GM12865 (cell line): ENCODE data around the gene MAP3K13.
"Not testable (repeated sequence)": the region's sequence is repeated elsewhere in the genome, so short reads cannot be mapped to it uniquely, and the experiment has no call there.

Experiments
- DNase-seq: peaks from one replicate; pipeline ENCODE4 v3.0.0; 2010; ENCODE audit warnings: low read depth
- H3K4me3 ChIP-seq: 2 replicates; pipeline ENCODE4 v1.5.1; 2011; ENCODE audit warnings: mild to moderate bottlenecking, low read depth, low read length, control low read depth
- TF ChIP-seq, protein P1 (sequence below): IDR thresholded peaks from 2 replicates; pipeline ENCODE4 v1.5.1; 2011; ENCODE audit warnings: low read length, control low read depth, low read depth, inconsistent platforms; ENCODE audit not compliant: insufficient read depth; ENCODE audit errors: missing control alignments

The MAP3K13 gene

DNA sequence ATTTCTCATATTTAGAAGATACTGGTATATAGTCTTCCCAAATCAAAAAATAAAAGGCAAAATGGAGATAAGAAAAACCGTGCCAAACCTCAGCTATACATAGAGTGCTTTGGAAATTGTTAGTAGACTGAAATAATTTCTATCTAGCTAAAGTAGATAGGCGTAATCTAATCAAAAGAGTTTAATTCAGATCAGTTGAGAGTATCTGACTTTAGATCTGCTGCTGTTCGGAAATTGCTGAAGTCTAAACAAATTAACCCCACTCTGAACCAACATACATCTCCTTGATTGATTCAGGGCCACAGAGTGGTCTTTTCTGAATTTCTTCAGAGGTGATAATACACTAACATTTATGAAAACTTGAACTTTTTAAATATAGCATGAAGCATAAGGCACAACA lies 40.1 kb downstream of the MAP3K13 start:
- no peak for DNase-seq
- TF ChIP-seq, protein P1, sequence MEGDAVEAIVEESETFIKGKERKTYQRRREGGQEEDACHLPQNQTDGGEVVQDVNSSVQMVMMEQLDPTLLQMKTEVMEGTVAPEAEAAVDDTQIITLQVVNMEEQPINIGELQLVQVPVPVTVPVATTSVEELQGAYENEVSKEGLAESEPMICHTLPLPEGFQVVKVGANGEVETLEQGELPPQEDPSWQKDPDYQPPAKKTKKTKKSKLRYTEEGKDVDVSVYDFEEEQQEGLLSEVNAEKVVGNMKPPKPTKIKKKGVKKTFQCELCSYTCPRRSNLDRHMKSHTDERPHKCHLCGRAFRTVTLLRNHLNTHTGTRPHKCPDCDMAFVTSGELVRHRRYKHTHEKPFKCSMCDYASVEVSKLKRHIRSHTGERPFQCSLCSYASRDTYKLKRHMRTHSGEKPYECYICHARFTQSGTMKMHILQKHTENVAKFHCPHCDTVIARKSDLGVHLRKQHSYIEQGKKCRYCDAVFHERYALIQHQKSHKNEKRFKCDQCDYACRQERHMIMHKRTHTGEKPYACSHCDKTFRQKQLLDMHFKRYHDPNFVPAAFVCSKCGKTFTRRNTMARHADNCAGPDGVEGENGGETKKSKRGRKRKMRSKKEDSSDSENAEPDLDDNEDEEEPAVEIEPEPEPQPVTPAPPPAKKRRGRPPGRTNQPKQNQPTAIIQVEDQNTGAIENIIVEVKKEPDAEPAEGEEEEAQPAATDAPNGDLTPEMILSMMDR = no peak
- no peak overlapping the region for H3K4me3 ChIP-seq

DNA sequence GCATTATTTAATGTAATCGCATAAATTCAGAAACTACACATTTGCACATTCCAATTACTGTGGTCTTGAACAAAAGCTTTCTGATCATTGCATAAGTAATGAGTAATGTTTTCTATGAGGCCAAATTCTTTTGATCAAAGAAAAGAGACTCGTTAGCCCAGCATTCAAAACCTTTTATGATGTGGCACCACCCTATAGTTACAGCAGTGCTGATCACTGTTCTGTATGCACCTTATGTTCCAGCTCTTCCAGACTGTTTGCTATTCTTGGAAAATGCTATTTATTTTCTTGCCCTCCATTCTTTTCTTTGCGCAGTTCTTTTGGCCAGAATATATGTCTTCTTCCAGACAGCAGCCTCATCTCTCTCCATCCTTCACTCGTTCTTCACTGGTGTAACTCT lies 42.3 kb downstream of the MAP3K13 start:
- DNase-seq = no peak
- no peak overlapping the region for H3K4me3 ChIP-seq
- TF ChIP-seq, protein P1 = no peak

DNA sequence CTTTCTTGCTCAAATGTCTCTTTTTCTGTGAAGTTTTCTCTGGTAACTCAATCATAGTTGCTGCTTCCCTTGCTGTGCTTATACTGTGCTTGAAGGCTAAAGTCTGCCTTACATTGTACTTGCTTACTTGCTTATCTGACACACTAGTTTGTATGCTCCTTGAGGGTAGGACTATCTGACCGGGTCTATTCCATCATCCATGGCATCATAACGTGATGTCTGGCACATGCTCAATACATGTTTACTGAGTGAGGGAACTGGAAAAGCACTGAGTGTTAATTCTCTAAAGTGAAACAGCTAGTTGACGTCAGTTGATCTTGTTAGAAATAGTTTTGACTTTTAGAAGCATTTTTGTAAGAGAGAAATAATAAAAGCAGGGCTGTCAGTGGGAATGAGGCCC lies 42.7 kb downstream of the MAP3K13 start:
- TF ChIP-seq, protein P1 = no peak
- H3K4me3 ChIP-seq = no peak overlapping the region
- no peak for DNase-seq

DNA sequence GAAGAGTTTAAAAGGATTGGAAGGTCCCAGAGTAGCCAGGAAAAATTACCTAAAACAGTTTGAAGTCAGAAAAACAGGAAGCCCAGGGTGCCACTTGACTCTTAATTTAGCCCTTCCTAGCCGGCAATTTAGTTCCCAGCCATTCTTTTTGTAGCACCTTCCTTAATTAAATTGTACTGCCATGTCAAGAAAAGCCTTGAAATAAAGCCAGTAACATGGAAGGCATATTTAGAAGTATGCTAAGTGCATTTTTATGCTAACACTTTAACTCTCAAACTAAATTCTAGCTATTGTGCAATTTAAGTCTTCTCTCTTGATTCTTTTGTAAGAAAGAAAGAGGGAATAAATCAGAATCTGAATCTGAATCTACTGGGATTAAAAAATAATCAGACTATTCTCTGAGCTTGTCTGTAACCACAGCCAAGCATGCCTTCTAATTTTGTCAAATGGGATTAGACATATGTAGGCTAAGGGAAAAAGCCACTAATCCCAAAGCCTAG lies 43.2 kb downstream of the MAP3K13 start:
- TF ChIP-seq, protein P1 = no peak
- H3K4me3 ChIP-seq = no peak overlapping the region
- DNase-seq = no peak

DNA sequence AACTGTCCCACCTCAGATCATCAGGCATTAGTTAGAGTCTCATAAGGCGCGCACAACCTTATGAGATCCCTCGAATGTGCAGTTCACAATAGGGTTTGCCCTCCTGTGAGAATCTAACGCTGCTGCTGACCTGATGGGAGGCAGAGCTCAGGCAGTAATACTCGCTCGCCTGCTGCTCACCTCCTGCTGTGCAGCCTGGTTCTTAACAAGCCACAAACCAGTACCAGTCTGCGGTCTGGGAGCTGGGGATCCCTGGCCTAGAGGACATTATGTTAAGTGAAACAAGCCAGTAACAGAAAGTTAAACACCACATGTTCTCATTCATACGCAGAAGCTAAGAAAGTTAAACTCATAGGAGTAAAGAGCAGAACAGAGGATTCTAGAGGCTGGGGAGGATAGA lies 47.0 kb downstream of the MAP3K13 start:
- DNase-seq = no peak
- no peak overlapping the region for H3K4me3 ChIP-seq
- TF ChIP-seq, protein P1 = no peak

DNA sequence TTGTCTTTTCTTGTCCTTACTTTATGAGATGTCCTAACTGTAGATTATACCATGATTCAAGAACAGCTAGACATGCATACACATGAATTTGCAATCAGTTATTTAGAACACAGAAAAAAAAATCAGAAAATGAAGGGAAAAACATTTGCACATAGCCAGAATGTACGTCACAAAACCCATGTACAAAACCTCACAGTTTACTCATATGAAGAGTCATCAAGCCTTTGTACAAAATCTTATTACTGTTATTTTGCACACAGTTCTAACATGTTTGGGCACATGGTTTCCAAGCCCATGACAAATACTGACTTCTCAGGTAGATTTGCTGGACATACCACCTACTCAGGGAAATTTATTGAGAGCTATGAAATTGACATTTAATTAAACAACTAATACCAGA lies 48.2 kb downstream of the MAP3K13 start:
- no peak for DNase-seq
- no peak overlapping the region for H3K4me3 ChIP-seq
- TF ChIP-seq, protein P1 = no peak

DNA sequence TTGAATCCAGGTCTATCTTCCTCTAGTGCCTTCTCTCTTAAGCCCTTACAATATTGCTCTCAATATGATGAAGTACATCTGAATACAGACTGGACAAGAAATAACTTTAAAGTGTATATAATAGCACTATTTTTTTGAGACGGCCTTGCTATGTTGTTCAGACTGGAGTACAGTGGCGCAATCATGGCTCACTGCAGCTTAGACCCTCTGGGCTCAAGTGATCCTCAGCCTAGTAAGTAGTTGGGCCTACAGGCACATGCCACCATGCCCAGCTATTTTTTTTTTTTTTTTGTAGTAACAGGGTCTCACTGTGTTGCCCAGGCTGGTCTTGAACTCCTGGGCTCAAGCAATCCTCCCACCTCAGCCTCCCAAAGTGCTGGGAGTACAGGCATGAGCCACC lies 53.6 kb downstream of the MAP3K13 start:
- DNase-seq = no peak
- TF ChIP-seq, protein P1 = no peak
- H3K4me3 ChIP-seq = no peak overlapping the region

DNA sequence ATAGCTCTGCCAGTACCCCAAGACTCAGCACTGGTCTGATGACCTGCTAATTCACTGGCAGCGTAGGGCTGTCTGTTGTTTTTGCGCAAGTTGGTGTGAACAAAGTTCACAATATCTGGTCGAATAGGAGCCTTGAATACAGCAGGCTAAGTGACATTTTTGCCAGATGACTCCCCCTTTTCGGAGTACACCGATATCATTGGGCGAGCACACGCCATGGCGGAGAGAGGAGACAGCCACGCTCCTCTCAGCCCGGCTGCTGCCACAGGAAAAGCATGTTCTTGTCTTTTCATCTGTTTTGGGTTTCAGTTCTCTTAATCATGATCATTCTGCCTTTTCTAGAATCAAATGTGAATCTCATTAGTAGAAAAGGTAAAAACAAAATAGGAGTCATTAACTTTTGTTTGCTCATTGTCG lies 55.6 kb downstream of the MAP3K13 start:
- not testable (repeated sequence) for DNase-seq, H3K4me3 ChIP-seq
